ENCODE data around the gene CD180.

Gene CD180

GRCh38 chr5:67214036-67214435 is 17.4 kb upstream of the CD180 start:
- H3K9me3 ChIP-seq (ENCODE audit: control insufficient read depth, low read length): no peaks in the 10 kb centered on the region
- no peak overlapping the region for H3K27ac ChIP-seq (ENCODE audit: insufficient read depth, low read depth, low read length, poor library complexity, severe bottlenecking)
- H3K36me3 ChIP-seq (ENCODE audit: control insufficient read depth, insufficient read depth, low read length): no peaks in the 10 kb centered on the region
- H3K27me3 ChIP-seq (ENCODE audit: control insufficient read depth, insufficient read depth, low read length, poor library complexity, severe bottlenecking): no peaks in the 10 kb centered on the region
- H3K4me3 ChIP-seq (ENCODE audit: insufficient read depth, low read depth, low read length): no peak overlapping the region
- WGBS, 2 experiments: 90 to 91% methylated on average over 6 of the region's 6 CpGs
- H3K4me1 ChIP-seq (ENCODE audit: control insufficient read depth, insufficient read depth, low read length): no peaks in the 10 kb centered on the region

GRCh38 chr5:67211926-67212325 is 15.3 kb upstream of the CD180 start:
- Histone ChIP-seq H3K27ac (ENCODE audit: insufficient read depth, low read depth, low read length, poor library complexity, severe bottlenecking) (no peak overlapping the region), H3K4me3 (ENCODE audit: insufficient read depth, low read depth, low read length) (no peak overlapping the region), H3K4me1 (ENCODE audit: control insufficient read depth, insufficient read depth, low read length) (no peaks in the 10 kb centered on the region), H3K36me3 (ENCODE audit: control insufficient read depth, insufficient read depth, low read length) (no peaks in the 10 kb centered on the region), H3K27me3 (ENCODE audit: control insufficient read depth, insufficient read depth, low read length, poor library complexity, severe bottlenecking) (no peaks in the 10 kb centered on the region), H3K9me3 (ENCODE audit: control insufficient read depth, low read length) (no peaks in the 10 kb centered on the region)
- WGBS, 2 experiments: 91 to 96% methylated on average over 2 of the region's 2 CpGs

DNA sequence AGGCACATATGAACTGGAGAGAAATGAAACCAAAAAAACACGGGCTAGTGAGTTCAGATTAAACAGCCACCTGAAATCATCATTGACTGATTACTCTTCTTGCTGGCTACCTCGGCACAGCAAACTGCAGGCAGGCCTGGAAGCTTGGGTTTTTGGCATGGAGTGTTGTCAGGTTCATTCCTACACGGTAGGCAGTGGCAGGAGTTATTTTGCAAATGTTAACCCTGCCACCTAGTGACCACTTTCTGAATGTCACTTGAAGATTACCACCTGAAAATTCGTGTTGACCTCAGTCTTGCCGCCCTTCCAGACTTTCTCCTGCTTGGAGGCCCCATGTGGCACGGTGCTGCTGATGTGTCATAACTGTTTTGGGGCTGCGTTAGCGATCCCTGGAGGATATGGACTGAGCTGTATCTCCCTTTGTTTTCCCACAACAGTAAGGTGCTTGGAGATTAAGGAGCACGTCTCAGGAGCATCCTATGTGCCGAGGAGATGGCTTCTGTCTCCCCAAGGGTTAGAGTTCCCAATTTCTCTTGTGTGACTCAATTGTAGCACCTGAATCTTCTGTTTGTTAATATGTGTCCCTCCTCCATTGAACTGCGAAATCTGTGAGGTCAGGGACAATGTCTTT is 12.7 kb upstream of the CD180 start:
- H3K4me1 ChIP-seq (ENCODE audit: control insufficient read depth, insufficient read depth, low read length): no peaks in the 10 kb centered on the region
- WGBS, 2 experiments: 34 to 37% methylated on average over 11 of the region's 11 CpGs
- H3K9me3 ChIP-seq (ENCODE audit: control insufficient read depth, low read length): no peaks in the 10 kb centered on the region
- no peaks in the 10 kb centered on the region for H3K36me3 ChIP-seq (ENCODE audit: control insufficient read depth, insufficient read depth, low read length)
- no peak overlapping the region for H3K27ac ChIP-seq (ENCODE audit: insufficient read depth, low read depth, low read length, poor library complexity, severe bottlenecking)
- H3K27me3 ChIP-seq (ENCODE audit: control insufficient read depth, insufficient read depth, low read length, poor library complexity, severe bottlenecking): no peaks in the 10 kb centered on the region
- no peak overlapping the region for H3K4me3 ChIP-seq (ENCODE audit: insufficient read depth, low read depth, low read length)

GRCh38 chr5:67208403-67208802 is 11.8 kb upstream of the CD180 start:
- Histone ChIP-seq H3K9me3 (ENCODE audit: control insufficient read depth, low read length) (no peaks in the 10 kb centered on the region), H3K4me3 (ENCODE audit: insufficient read depth, low read depth, low read length) (no peak overlapping the region), H3K4me1 (ENCODE audit: control insufficient read depth, insufficient read depth, low read length) (no peaks in the 10 kb centered on the region), H3K36me3 (ENCODE audit: control insufficient read depth, insufficient read depth, low read length) (no peaks in the 10 kb centered on the region), H3K27ac (ENCODE audit: insufficient read depth, low read depth, low read length, poor library complexity, severe bottlenecking) (no peak overlapping the region), H3K27me3 (ENCODE audit: control insufficient read depth, insufficient read depth, low read length, poor library complexity, severe bottlenecking) (no peaks in the 10 kb centered on the region)
- 95 to 97% methylated on average over 3 of the region's 3 CpGs for WGBS, 2 experiments

- H3K4me3 ChIP-seq (ENCODE audit: insufficient read depth, low read depth, low read length): no peak overlapping the region
- 92 to 94% methylated on average over 4 of the region's 4 CpGs for WGBS, 2 experiments
- H3K4me1 ChIP-seq (ENCODE audit: control insufficient read depth, insufficient read depth, low read length): no peaks in the 10 kb centered on the region
- no peaks in the 10 kb centered on the region for H3K36me3 ChIP-seq (ENCODE audit: control insufficient read depth, insufficient read depth, low read length)
- no peaks in the 10 kb centered on the region for H3K27me3 ChIP-seq (ENCODE audit: control insufficient read depth, insufficient read depth, low read length, poor library complexity, severe bottlenecking)
- H3K9me3 ChIP-seq (ENCODE audit: control insufficient read depth, low read length): no peaks in the 10 kb centered on the region
- no peak overlapping the region for H3K27ac ChIP-seq (ENCODE audit: insufficient read depth, low read depth, low read length, poor library complexity, severe bottlenecking)
Observed at GRCh38 chr5:67206929-67207328, 10.3 kb upstream of the CD180 start.

- Histone ChIP-seq H3K27ac (ENCODE audit: insufficient read depth, low read depth, low read length, poor library complexity, severe bottlenecking) (no peak overlapping the region), H3K9me3 (ENCODE audit: control insufficient read depth, low read length) (no peaks in the 10 kb centered on the region), H3K4me3 (ENCODE audit: insufficient read depth, low read depth, low read length) (no peak overlapping the region), H3K4me1 (ENCODE audit: control insufficient read depth, insufficient read depth, low read length) (no peaks in the 10 kb centered on the region), H3K36me3 (ENCODE audit: control insufficient read depth, insufficient read depth, low read length) (no peaks in the 10 kb centered on the region), H3K27me3 (ENCODE audit: control insufficient read depth, insufficient read depth, low read length, poor library complexity, severe bottlenecking) (no peaks in the 10 kb centered on the region)
- 90 to 100% methylated on average over 1 to 2 of the region's 2 CpGs for WGBS, 2 experiments
Observed at GRCh38 chr5:67206461-67206860, 9.9 kb upstream of the CD180 start.

DNA sequence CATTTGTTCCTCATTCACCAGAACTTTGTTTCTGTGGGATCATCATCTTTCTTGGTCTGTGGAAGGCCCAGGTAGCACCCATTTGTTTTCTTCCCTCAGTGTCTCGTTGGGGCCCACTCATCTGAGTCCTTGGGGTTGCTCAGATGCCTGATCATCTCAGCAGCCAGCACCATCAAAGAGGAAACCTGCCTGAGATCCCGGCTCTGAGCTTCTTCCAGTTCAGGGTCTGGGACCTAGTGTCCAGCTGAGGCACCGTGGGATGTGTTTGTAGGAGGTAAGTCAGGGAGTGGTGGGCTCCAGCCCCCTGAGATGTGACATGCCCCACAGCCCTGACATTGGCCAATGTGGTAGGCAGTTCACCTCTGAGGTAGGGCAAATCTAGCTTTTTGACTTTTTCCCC is 9.4 kb upstream of the CD180 start:
- H3K9me3 ChIP-seq (ENCODE audit: control insufficient read depth, low read length): no peaks in the 10 kb centered on the region
- H3K36me3 ChIP-seq (ENCODE audit: control insufficient read depth, insufficient read depth, low read length): no peaks in the 10 kb centered on the region
- 90 to 91% methylated on average over 3 of the region's 3 CpGs for WGBS, 2 experiments
- H3K27me3 ChIP-seq (ENCODE audit: control insufficient read depth, insufficient read depth, low read length, poor library complexity, severe bottlenecking): no peaks in the 10 kb centered on the region
- no peak overlapping the region for H3K27ac ChIP-seq (ENCODE audit: insufficient read depth, low read depth, low read length, poor library complexity, severe bottlenecking)
- no peaks in the 10 kb centered on the region for H3K4me1 ChIP-seq (ENCODE audit: control insufficient read depth, insufficient read depth, low read length)
- no peak overlapping the region for H3K4me3 ChIP-seq (ENCODE audit: insufficient read depth, low read depth, low read length)

GRCh38 chr5:67204821-67205220 is 8.2 kb upstream of the CD180 start:
- no peaks in the 10 kb centered on the region for H3K27me3 ChIP-seq (ENCODE audit: control insufficient read depth, insufficient read depth, low read length, poor library complexity, severe bottlenecking)
- H3K4me1 ChIP-seq (ENCODE audit: control insufficient read depth, insufficient read depth, low read length): no peaks in the 10 kb centered on the region
- no peak overlapping the region for H3K4me3 ChIP-seq (ENCODE audit: insufficient read depth, low read depth, low read length)
- no peak overlapping the region for H3K27ac ChIP-seq (ENCODE audit: insufficient read depth, low read depth, low read length, poor library complexity, severe bottlenecking)
- no peaks in the 10 kb centered on the region for H3K36me3 ChIP-seq (ENCODE audit: control insufficient read depth, insufficient read depth, low read length)
- WGBS, 2 experiments: 88 to 93% methylated on average over 4 to 5 of the region's 5 CpGs
- H3K9me3 ChIP-seq (ENCODE audit: control insufficient read depth, low read length): no peaks in the 10 kb centered on the region

DNA sequence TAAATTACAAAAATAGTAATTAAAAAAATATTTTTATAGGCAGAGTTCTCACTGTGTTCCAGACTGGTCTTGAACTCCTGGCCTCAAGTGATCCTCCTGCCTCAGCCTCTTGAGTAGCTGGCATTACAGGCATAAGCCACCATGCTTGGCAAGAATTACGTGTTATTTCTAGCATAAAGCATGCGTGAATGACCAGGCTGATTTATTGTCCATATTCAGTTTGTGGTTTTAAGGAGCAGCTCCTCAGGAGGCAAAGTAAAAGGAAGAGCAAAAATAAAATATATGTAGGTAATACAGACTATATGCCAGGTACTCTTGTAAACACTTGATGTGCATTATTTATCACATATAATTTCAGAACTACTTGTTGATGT is 7.1 kb upstream of the CD180 start:
- H3K9me3 ChIP-seq (ENCODE audit: control insufficient read depth, low read length): no peaks in the 10 kb centered on the region
- no peak overlapping the region for H3K4me3 ChIP-seq (ENCODE audit: insufficient read depth, low read depth, low read length)
- H3K36me3 ChIP-seq (ENCODE audit: control insufficient read depth, insufficient read depth, low read length): no peaks in the 10 kb centered on the region
- H3K27me3 ChIP-seq (ENCODE audit: control insufficient read depth, insufficient read depth, low read length, poor library complexity, severe bottlenecking): no peaks in the 10 kb centered on the region
- H3K4me1 ChIP-seq (ENCODE audit: control insufficient read depth, insufficient read depth, low read length): no peaks in the 10 kb centered on the region
- 91% methylated on average over 2 of the region's 2 CpGs for WGBS, 2 experiments
- H3K27ac ChIP-seq (ENCODE audit: insufficient read depth, low read depth, low read length, poor library complexity, severe bottlenecking): no peak overlapping the region

DNA sequence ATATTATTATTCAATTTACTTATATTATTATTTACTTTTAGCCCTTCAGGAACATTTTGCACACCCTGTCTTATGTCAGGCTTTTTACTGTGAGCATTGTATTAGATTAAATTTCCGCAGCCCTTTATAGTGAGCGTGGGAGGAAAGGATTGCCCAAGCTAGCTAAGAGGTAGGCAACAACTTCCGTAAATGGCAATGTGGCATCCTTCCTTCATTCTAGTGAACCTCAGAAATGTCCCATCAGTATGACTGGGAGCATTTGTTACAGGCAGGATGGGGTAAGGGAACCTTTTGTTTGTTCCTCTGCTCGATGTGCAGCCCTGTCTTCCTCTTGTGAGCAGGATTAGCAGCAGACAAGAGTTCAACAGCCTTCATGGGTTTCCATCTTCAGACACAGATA is 6.2 kb upstream of the CD180 start:
- 85 to 93% methylated on average over 4 of the region's 4 CpGs for WGBS, 2 experiments
- H3K9me3 ChIP-seq (ENCODE audit: control insufficient read depth, low read length): no peaks in the 10 kb centered on the region

More for the DNA sequence above, 6.2 kb upstream of the CD180 start:
- no peaks in the 10 kb centered on the region for H3K4me1 ChIP-seq (ENCODE audit: control insufficient read depth, insufficient read depth, low read length)
- H3K36me3 ChIP-seq (ENCODE audit: control insufficient read depth, insufficient read depth, low read length): no peaks in the 10 kb centered on the region
- no peaks in the 10 kb centered on the region for H3K27me3 ChIP-seq (ENCODE audit: control insufficient read depth, insufficient read depth, low read length, poor library complexity, severe bottlenecking)
- no peak overlapping the region for H3K27ac ChIP-seq (ENCODE audit: insufficient read depth, low read depth, low read length, poor library complexity, severe bottlenecking)
- no peak overlapping the region for H3K4me3 ChIP-seq (ENCODE audit: insufficient read depth, low read depth, low read length)

Measured in ectodermal cell (in vitro differentiated cells).